GM18526 (cell line): ENCODE results near the gene LRMDA.

Source experiments
- POLR2A ChIP-seq: IDR thresholded peaks from 3 replicates; pipeline ENCODE4 v1.6.1; 2011; ENCODE audit not compliant: insufficient read length; ENCODE audit errors: extremely low read depth

LRMDA gene

GRCh38 chr10:75429159-75429827 is 2.1 kb upstream of the LRMDA start:
- no peak for TF ChIP-seq POLR2A

GRCh38 chr10:75430000-75430763 is 1.2 kb upstream of the LRMDA start:
- TF ChIP-seq POLR2A: no peak

GRCh38 chr10:75432176-75432575 is 752 bp downstream of the LRMDA start:
- TF ChIP-seq POLR2A: no peak

- no peak for TF ChIP-seq POLR2A
Observed at GRCh38 chr10:75432763-75433162, 1.3 kb downstream of the LRMDA start.

- no peak for TF ChIP-seq POLR2A
Observed at GRCh38 chr10:75433216-75433615, 1.8 kb downstream of the LRMDA start.

- TF ChIP-seq POLR2A: no peak
Observed at GRCh38 chr10:75434291-75434690, 2.9 kb downstream of the LRMDA start.

- TF ChIP-seq POLR2A: no peak
Observed at GRCh38 chr10:75435291-75435690, 3.9 kb downstream of the LRMDA start.

- no peak for TF ChIP-seq POLR2A
Observed at GRCh38 chr10:75436896-75437295, 5.5 kb downstream of the LRMDA start.

- TF ChIP-seq POLR2A: no peak
Observed at GRCh38 chr10:75437693-75438092, 6.3 kb downstream of the LRMDA start.

- no peak for TF ChIP-seq POLR2A
Observed at GRCh38 chr10:75438275-75438674, 6.9 kb downstream of the LRMDA start.

GRCh38 chr10:75439811-75440210 is 8.4 kb downstream of the LRMDA start:
- no peak for TF ChIP-seq POLR2A

- TF ChIP-seq POLR2A: no peak
Observed at GRCh38 chr10:75440271-75440793, 8.9 kb downstream of the LRMDA start.

- no peak for TF ChIP-seq POLR2A
Observed at GRCh38 chr10:75441196-75441595, 9.8 kb downstream of the LRMDA start.

- no peak for TF ChIP-seq POLR2A
Observed at GRCh38 chr10:75441682-75442081, 10.3 kb downstream of the LRMDA start.

- no peak for TF ChIP-seq POLR2A
Observed at GRCh38 chr10:75443362-75443761, 11.9 kb downstream of the LRMDA start.

GRCh38 chr10:75444781-75445386 is 13.5 kb downstream of the LRMDA start:
- TF ChIP-seq POLR2A: no peak
